Activated CD8-positive, alpha-beta memory T cell treated with anti-CD3 and anti-CD28 coated beads, Interleukin-2, amount 50 U/mL, for 24 hours (primary cell): ENCODE results near the gene SLC9A3.
"Not testable (repeated sequence)": the region's sequence is repeated elsewhere in the genome, so short reads cannot be mapped to it uniquely, and the experiment has no call there.

Experiments used
- DNase-seq: peaks from one replicate; pipeline ENCODE4 v3.0.0-alpha.2; 2020; ENCODE audit errors: extremely low read depth

The SLC9A3 gene

GRCh38 chr5:524234-524972, at the start of gene SLC9A3:
Gene SLC9A3, minus strand, starts transcription at chr5:524449.
- DNase-seq: no peak

- DNase-seq: no peak
Observed at GRCh38 chr5:573976-574375, 49.7 kb upstream of the SLC9A3 start.

GRCh38 chr5:573206-573605, 49.0 kb upstream of the SLC9A3 start:
- DNase-seq: no peak

- no peak for DNase-seq
Observed at GRCh38 chr5:572398-573019, 48.3 kb upstream of the SLC9A3 start.

GRCh38 chr5:571791-572190, 47.5 kb upstream of the SLC9A3 start:
- no peak for DNase-seq

- DNase-seq: no peak
Observed at GRCh38 chr5:570886-571285, 46.6 kb upstream of the SLC9A3 start.

- no peak for DNase-seq
Observed at GRCh38 chr5:570446-570845, 46.2 kb upstream of the SLC9A3 start.

- DNase-seq: no peak
Observed at GRCh38 chr5:569868-570361, 45.7 kb upstream of the SLC9A3 start.

GRCh38 chr5:569358-569867, 45.2 kb upstream of the SLC9A3 start:
- DNase-seq: no peak

GRCh38 chr5:568809-569208, 44.6 kb upstream of the SLC9A3 start:
- no peak for DNase-seq

- DNase-seq: no peak
Observed at GRCh38 chr5:568061-568781, 44.0 kb upstream of the SLC9A3 start.

GRCh38 chr5:567664-568060, 43.4 kb upstream of the SLC9A3 start:
- no peak for DNase-seq

- no peak for DNase-seq
Observed at GRCh38 chr5:566636-567309, 42.5 kb upstream of the SLC9A3 start.

- no peak for DNase-seq
Observed at GRCh38 chr5:565782-566440, 41.7 kb upstream of the SLC9A3 start.

- DNase-seq: no peak
Observed at GRCh38 chr5:561408-561807, 37.2 kb upstream of the SLC9A3 start.

GRCh38 chr5:560792-561166, 36.5 kb upstream of the SLC9A3 start:
- no peak for DNase-seq

GRCh38 chr5:558871-559503, 34.7 kb upstream of the SLC9A3 start:
- DNase-seq: no peak

- DNase-seq: no peak
Observed at GRCh38 chr5:558326-558725, 34.1 kb upstream of the SLC9A3 start.

- DNase-seq: not testable (repeated sequence)
Observed at GRCh38 chr5:557917-558316, 33.7 kb upstream of the SLC9A3 start.

GRCh38 chr5:556909-557441, 32.7 kb upstream of the SLC9A3 start:
- DNase-seq: no peak
